HUES6 (cell line): ENCODE results near the gene SETD1A.
"Not testable (repeated sequence)": the region's sequence is repeated elsewhere in the genome, so short reads cannot be mapped to it uniquely, and the experiment has no call there.

Experiments
- H3K27ac ChIP-seq: 2 replicates; pipeline ENCODE4 v1.7.0; 2013; ENCODE audit warnings: low read depth, mild to moderate bottlenecking, low read length, inconsistent platforms
- H3K27me3 ChIP-seq: 2 replicates; pipeline ENCODE4 v1.6.1; 2013; ENCODE audit warnings: low read length; ENCODE audit not compliant: control insufficient read depth, insufficient read depth
- H3K36me3 ChIP-seq: 2 replicates; pipeline ENCODE4 v1.6.1; 2013; ENCODE audit warnings: low read length; ENCODE audit not compliant: control insufficient read depth, insufficient read depth
- H3K4me1 ChIP-seq: 2 replicates; pipeline ENCODE4 v1.6.1; 2013; ENCODE audit warnings: low read length; ENCODE audit not compliant: control insufficient read depth, insufficient read depth
- H3K4me3 ChIP-seq: 2 replicates; pipeline ENCODE4 v1.5.1; 2013; ENCODE audit warnings: low read depth, low read length
- H3K9ac ChIP-seq: one replicate; pipeline ENCODE4 v1.6.1; 2013; ENCODE audit warnings: mild to moderate bottlenecking, low read length
- H3K9me3 ChIP-seq: 2 replicates; pipeline ENCODE4 v1.6.1; 2013; ENCODE audit warnings: low read depth, low read length; ENCODE audit not compliant: control insufficient read depth, insufficient read depth

SETD1A gene

GRCh38 chr16:31009894-31010584, 52.5 kb downstream of the SETD1A start:
- peak overlapping the region; percentile 60 for H3K4me3 ChIP-seq

GRCh38 chr16:31010585-31011325, 53.2 kb downstream of the SETD1A start, which contains the start of gene STX1B:
TSS of gene STX1B (minus strand) at chr16:31010638. CDS start at chr16:31010396, 242 bp downstream.
- Histone ChIP-seq H3K27me3 (peaks cover 17% of the 10 kb centered on the region), H3K36me3 (no peaks in the 10 kb centered on the region), H3K4me1 (peaks cover 20% of the 10 kb centered on the region), H3K4me3 (peak within 1 kb of the TSS; percentile 71), H3K9ac (peak within 1 kb of the TSS; percentile 19), H3K9me3 (no peaks in the 10 kb centered on the region), H3K27ac (no peak within 1 kb of the TSS)

More at GRCh38 chr16:31009894-31010584, 52.5 kb downstream of the SETD1A start:
- H3K9ac ChIP-seq: peak overlapping the region; percentile 19
- no peaks in the 10 kb centered on the region for H3K9me3 ChIP-seq
- H3K27me3 ChIP-seq: peaks cover 17% of the 10 kb centered on the region
- no peak overlapping the region for H3K27ac ChIP-seq
- H3K36me3 ChIP-seq: no peaks in the 10 kb centered on the region
- H3K4me1 ChIP-seq: peaks cover 21% of the 10 kb centered on the region

DNA sequence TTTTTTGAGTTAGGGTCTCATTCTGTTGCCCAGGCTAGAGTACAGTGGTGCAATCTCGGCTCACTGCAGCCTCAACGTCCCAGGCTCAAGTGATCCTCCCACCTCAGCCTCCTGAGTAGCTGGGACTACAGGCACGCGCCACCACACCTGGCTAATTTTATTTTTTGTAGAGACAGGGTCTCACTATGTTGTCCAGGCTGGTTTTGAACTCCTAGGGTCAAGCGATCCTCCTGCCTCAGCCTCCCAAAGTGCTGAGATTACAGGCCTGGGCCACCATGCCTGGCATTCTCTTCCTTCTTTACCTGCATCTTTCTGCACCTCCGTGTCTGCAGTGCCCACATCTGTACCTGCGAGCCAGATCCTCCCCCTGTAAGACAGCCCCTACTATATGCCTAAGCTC, 54.3 kb downstream of the SETD1A start:
- not testable (repeated sequence) for H3K9ac ChIP-seq, H3K9me3 ChIP-seq, H3K36me3 ChIP-seq, H3K4me3 ChIP-seq, H3K27ac ChIP-seq
- H3K4me1 ChIP-seq: peaks cover 15% of the 10 kb centered on the region
- peaks cover 17% of the 10 kb centered on the region for H3K27me3 ChIP-seq

GRCh38 chr16:31013292-31013691, 55.7 kb downstream of the SETD1A start:
- not testable (repeated sequence) for H3K9ac ChIP-seq, H3K4me1 ChIP-seq

DNA sequence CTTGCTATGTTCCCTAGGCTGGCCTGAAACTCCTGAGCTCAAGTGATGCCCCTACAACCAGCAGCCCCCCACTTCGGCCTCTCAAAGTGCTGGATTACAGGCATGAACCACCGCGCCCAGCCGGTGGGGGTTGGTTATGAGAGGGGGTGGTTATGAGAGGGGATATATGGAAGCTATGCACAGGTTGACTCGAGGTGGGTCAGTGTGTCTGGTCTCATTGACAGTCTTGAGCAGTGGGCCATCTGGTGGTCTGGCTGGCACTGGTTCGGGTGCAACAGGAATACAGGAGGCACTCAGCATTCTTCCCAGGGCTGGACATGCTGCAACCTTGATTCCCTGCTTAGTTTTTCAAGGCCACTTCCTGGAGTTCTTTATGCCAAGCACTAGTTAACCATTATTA, 58.5 kb downstream of the SETD1A start:
- H3K4me1 ChIP-seq: no peaks in the 10 kb centered on the region
- peaks cover 15% of the 10 kb centered on the region for H3K27me3 ChIP-seq
- no peaks in the 10 kb centered on the region for H3K36me3 ChIP-seq
- no peak overlapping the region for H3K9ac ChIP-seq
- H3K27ac ChIP-seq: no peak overlapping the region
- H3K4me3 ChIP-seq: no peak overlapping the region
- no peaks in the 10 kb centered on the region for H3K9me3 ChIP-seq

More at GRCh38 chr16:31013292-31013691, 55.7 kb downstream of the SETD1A start:
- peaks cover 17% of the 10 kb centered on the region for H3K27me3 ChIP-seq
- H3K9me3 ChIP-seq, H3K36me3 ChIP-seq, H3K27ac ChIP-seq, H3K4me3 ChIP-seq: not testable (repeated sequence)

DNA sequence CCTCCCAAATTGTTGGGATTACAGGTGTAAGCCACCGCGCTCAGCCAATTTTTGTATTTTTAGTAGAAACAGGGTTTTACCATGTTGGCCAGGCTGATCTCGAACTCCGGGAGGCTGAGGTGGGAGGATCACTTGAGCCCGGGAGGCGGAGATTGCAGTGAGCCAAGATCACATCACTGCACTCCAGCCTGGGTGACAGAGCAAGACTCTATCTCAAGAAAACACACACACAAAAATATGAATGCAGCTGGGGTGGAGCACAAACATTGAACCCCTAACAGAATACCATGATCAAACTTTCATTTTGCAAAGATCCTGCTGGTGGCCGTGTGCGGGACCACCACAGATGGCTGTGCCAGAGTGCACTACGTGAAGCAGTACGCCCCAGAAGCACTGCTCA, 60.2 kb downstream of the SETD1A start:
- H3K4me3 ChIP-seq, H3K9ac ChIP-seq, H3K27me3 ChIP-seq, H3K27ac ChIP-seq, H3K36me3 ChIP-seq, H3K9me3 ChIP-seq, H3K4me1 ChIP-seq: not testable (repeated sequence)

DNA sequence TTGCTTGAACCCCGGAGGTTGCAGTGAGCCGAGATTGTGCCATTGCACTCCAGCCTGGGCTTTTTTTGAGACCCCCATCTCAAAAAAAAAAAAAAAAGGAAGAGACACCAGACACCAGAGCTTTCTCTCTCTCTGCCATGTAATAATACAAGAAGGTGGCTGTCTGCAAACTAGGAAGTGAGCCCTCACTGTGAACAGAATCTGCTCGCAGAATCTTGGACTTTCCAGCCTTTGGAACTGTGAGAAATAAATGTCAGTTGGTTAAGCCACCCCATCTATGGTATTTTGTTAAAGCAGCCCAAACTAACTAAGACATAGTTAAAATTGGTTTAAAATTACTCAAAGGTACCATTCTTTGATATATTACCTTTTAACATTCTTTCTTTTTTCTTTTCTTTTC, 63.0 kb downstream of the SETD1A start:
- peaks cover 3% of the 10 kb centered on the region; the same call in 1 of the 2 replicates for H3K4me1 ChIP-seq

GRCh38 chr16:31022544-31023251, 65.1 kb downstream of the SETD1A start:
- Histone ChIP-seq H3K4me3 (no peak overlapping the region), H3K36me3 (no peaks in the 10 kb centered on the region), H3K27ac (no peak overlapping the region), H3K9ac (no peak overlapping the region), H3K4me1 (peaks cover 7% of the 10 kb centered on the region; the same call in 1 of the 2 replicates), H3K27me3 (no peaks in the 10 kb centered on the region), H3K9me3 (no peaks in the 10 kb centered on the region)

More for the DNA sequence above, 63.0 kb downstream of the SETD1A start:
- no peaks in the 10 kb centered on the region for H3K36me3 ChIP-seq
- no peaks in the 10 kb centered on the region for H3K27me3 ChIP-seq
- no peaks in the 10 kb centered on the region for H3K9me3 ChIP-seq
- no peak overlapping the region for H3K4me3 ChIP-seq
- H3K27ac ChIP-seq: no peak overlapping the region
- no peak overlapping the region for H3K9ac ChIP-seq

GRCh38 chr16:31023252-31023602, 65.7 kb downstream of the SETD1A start:
- Histone ChIP-seq H3K27me3 (no peaks in the 10 kb centered on the region), H3K9me3 (no peaks in the 10 kb centered on the region), H3K4me3 (no peak overlapping the region), H3K9ac (no peak overlapping the region), H3K4me1 (peaks cover 7% of the 10 kb centered on the region; the same call in 1 of the 2 replicates), H3K36me3 (no peaks in the 10 kb centered on the region), H3K27ac (no peak overlapping the region)

GRCh38 chr16:31023627-31024226, 66.2 kb downstream of the SETD1A start:
- Histone ChIP-seq H3K4me1 (peaks cover 7% of the 10 kb centered on the region; the same call in 1 of the 2 replicates), H3K27ac (no peak overlapping the region), H3K4me3 (no peak overlapping the region), H3K27me3 (no peaks in the 10 kb centered on the region), H3K36me3 (no peaks in the 10 kb centered on the region), H3K9me3 (no peaks in the 10 kb centered on the region), H3K9ac (no peak overlapping the region)
